Forelimb muscle (tissue), 1 donor: ENCODE measurements around the gene SPNS3. TPM values are rescaled to one million over a fixed set of nuclear protein-coding genes. Genes with fewer than 3 reads are reported as not detected.

Source experiments
- DNase-seq: peaks from one replicate; pipeline ENCODE4 v3.0.0-alpha.2; 2013; ENCODE audit warnings: low read depth
- polyA plus RNA-seq: library from polyadenylated mRNA; unstranded; fragments of 120-200 nt; gene quantifications from one replicate; pipeline ENCODE4 v1.2.1, GENCODE V29; 2013; ENCODE audit not compliant: insufficient read length

Gene SPNS3
- polyA plus RNA-seq, 1 donor = 0.61 TPM

DNA sequence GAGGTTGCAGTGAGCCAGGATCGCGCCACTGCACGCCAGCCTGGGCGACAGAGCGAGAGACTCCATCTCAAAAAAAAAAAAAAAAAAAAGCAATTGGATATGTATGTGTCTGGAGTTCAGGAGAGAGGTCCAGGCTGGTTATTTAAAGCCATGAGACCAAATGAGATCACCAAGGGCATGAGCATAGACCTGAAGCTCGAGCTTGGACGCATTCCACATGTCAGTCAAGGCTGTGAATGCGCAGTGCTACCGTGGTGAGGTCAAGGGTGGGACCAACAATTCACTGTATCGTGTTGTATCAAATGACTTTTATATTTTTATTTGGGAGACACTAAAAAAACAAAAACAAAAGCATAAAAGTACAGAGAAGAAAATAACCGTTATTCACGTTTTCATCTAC lies 35.8 kb downstream of the SPNS3 start:
- DNase-seq = no peak

GRCh38 chr17:4472286-4472685 lies 38.5 kb downstream of the SPNS3 start:
- DNase-seq = no peak

DNA sequence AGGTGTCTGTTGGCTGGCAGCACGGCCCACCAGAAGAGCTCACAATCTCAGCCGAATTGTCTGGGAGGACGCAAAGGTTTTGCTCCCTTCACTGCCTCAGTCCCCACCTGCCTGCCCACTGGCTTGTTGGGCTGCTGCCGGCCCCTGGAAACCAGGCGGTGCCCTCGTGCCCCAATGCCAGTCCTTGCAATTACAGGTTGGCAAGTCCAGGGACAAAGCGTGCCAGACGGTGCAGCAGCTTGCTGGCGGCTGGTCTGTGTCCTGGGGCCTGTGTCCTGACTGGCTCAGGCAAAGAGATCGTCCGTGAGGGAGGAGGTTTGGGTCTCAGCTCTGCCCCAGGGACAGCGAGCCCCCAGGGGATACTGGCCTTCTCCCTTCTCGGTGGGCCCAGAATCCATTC lies 40.4 kb downstream of the SPNS3 start:
- no peak for DNase-seq

- DNase-seq = no peak
Observed at GRCh38 chr17:4475001-4475400, 41.3 kb downstream of the SPNS3 start.

DNA sequence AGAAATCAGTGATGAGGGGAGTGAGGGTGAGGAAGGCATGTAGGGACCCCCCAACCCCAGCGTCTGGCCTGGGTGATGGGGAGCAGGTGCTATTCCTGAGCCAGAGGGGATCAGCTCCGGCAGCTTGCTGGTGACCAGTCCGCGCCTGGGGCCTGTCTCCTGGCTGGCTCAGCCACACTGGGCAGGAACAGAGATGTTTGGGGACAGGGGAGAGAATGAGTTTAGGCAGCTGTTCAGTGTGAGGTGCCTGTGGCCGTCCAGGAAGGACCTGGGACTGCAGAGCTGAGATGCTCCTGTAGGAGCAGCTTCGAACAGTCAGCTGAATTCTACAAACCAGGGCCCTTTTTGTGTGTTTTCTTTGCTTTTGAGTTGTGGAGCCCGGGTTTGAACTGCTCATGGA lies 41.7 kb downstream of the SPNS3 start:
- DNase-seq = no peak

DNA sequence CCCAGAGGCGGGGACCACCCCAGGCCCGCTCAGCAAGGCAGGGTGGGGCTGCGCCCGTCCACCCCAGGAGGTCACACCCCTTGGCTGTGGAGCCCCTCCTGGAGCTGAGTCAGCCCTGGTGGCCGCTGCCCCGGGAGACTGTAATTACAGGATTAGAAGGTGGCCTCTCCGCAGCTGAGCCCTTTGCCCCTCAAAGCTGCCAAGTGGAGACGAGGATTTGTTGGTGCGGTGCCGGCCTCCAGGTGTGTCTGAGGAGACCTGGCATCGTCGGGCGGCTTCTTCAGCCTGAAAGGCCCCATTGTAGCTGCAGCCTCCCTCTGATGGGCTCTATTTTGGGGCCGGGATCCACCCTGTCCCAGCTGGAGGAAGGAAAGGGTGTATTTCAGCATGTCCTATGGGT lies 42.3 kb downstream of the SPNS3 start:
- DNase-seq = no peak

- no peak for DNase-seq
Observed at GRCh38 chr17:4476511-4477070, 42.9 kb downstream of the SPNS3 start.

- no peak for DNase-seq
Observed at GRCh38 chr17:4477255-4477791, 43.6 kb downstream of the SPNS3 start.

DNA sequence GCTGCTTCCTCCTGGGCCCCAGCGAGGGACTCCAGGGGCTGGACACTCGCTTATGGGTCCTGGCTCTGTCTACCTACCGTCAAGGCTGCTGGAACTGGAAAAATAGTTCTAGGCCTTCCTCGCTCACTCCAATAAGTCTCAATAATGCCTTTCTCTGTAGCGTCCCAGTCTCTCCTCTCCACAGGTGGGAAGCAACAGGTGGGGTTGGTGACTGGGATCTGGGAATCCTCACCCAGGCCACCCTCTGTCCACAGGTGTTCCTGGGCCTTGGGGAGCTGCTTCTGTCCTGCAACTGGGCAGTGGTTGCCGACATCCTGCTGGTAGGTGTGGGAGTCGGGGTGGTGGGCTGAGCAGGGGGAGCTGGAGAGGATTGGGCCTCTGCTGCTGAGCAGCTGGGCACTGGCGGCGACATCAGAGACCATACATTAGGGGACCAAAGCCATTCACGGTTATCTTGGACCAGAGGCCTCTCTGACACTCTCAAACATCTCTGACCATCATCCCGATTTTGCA lies 44.6 kb downstream of the SPNS3 start:
- no peak for DNase-seq

DNA sequence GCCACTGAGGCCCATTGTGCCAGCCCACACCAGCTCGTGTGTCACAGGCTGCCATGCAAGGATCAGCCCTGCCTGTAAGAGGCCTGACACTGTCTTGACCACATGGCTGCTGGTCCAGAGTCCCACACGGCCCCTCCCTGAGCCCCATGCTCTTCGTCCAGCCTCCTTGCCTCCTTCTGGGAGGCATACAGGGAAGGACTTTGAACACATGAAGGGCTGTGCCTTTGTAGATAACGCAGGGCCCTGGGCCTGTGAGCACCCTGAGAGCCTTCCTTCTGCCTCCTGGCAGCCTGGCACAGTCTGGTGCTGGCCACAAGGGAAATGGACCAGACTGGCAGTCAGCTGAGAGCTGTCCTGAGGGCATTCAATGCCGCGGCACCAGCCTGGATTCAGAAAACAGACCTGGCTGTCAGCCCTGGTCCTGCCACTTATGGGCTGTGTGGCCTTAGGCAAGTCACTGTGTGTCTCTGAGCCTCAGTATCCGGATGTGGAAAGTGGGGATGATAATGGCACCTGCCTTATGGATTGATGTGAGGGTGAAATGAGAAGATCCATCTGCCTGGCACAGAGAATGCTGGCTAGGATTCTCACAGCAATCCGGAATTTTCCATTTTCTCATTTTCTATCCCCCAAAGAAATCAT lies 45.7 kb downstream of the SPNS3 start:
- no peak for DNase-seq

- no peak for DNase-seq
Observed at GRCh38 chr17:4479982-4480751, 46.4 kb downstream of the SPNS3 start.

- no peak for DNase-seq
Observed at GRCh38 chr17:4480929-4481898, 47.5 kb downstream of the SPNS3 start.

- no peak for DNase-seq
Observed at GRCh38 chr17:4482338-4483011, 48.7 kb downstream of the SPNS3 start.

DNA sequence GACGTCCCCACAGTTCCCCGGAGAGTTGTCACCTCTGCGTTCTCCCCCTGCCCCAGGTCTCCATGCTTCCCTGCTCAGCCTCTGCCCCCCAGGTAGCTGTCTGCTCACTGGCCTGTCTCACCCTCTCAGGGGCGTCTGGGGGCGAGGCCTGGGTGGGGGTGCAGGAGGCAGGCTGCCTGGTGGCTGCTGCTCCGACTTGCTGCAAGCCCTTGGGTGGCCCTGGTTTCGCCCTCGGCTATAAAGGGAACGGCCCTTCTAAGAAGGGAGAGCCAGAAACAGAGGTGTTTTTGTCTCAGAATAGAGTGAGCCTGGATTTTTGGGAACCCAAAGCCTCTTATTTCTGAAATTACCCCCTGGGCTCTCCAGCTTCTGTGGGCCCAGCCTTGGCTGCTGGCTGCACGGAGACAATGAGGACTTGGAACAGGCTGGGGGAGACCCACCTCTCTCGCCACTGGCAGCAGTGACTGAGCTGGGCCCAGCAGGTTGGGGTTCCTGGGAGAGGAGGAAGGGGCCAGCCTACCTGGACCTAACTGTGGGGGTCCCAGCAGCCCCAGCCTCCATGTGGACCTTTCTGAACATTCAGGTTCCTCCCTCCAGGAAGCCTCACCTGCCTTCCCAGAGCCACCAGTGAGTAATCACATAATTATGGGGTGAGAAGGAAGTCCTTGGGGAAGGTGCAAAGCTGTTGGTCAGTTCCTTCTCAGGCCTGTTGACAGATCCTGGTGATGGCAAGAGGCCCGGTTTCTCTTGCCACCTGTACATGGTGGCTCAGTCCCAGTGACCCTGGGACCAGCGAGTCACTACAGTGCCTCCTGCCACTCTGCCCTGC lies 49.5 kb downstream of the SPNS3 start:
- no peak for DNase-seq

GRCh38 chr17:4485676-4486646 lies 52.2 kb downstream of the SPNS3 start:
- no peak for DNase-seq

- DNase-seq = no peak
Observed at GRCh38 chr17:4487296-4487695, 53.6 kb downstream of the SPNS3 start.

- DNase-seq = no peak
Observed at GRCh38 chr17:4487820-4488716, 54.3 kb downstream of the SPNS3 start.
